8988T (cell line): ENCODE measurements around the gene ZNF530.

Experiments used
- DNase-seq: peaks from one replicate; pipeline ENCODE4 v3.0.0; 2011

The ZNF530 gene

GRCh38 chr19:57599761-57600383 lies at the start of gene ZNF530:
Gene ZNF530 (plus strand): TSS chr19:57599885. CDS start chr19:57604346, 4,461 bp downstream.
- peak; percentile 63 for DNase-seq

GRCh38 chr19:57552432-57552831 lies 47.3 kb upstream of the ZNF530 start:
- no peak for DNase-seq

GRCh38 chr19:57557659-57558058 lies 42.0 kb upstream of the ZNF530 start:
- no peak for DNase-seq

DNA sequence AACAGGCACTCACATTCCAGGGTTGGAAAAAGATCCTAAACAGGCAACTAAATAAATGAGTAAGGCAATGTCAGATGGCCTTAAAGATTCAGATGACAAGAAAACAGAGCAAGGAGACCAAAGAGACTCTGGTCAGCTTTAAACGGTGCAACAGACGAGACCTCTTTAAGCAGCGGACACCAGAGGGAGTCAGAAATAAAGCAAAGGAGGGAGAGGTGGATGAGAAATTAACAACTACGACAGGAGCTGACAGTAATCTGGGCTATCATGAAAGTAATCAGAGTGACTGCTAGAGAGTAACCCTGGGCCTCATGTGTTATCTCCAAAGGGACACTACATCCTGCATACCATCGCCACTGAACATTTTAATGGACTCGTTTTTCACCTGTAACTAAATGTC lies 41.2 kb upstream of the ZNF530 start:
- DNase-seq, result no peak

- DNase-seq, result no peak
Observed at GRCh38 chr19:57559008-57559403, 40.7 kb upstream of the ZNF530 start.

- peak; percentile 60 for DNase-seq
Observed at GRCh38 chr19:57559404-57560025, 40.2 kb upstream of the ZNF530 start, which contains the start of gene ZNF550. Gene ZNF550 (minus strand): TSS chr19:57559863. CDS start chr19:57559682, 181 bp downstream.

GRCh38 chr19:57560049-57560491 lies 39.6 kb upstream of the ZNF530 start:
- DNase-seq, result no peak

DNA sequence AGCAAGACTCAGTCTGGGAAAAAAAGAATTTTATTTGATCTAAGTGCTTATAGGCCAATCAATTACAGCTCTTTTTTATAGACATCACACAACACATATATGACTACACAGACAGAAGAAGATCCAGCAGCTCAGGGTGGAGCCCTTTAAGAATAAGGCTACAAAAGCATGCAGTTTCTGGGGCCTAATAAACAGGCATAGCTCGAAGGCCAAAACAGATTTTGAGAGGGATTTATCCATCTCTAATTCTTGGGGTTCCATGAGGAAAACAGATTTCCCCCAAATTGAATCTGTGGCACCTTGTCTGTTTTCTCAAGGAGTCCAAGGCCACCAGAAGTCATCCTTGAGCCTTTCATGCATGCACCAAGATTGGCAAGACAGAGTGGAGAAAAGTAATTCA lies 36.1 kb upstream of the ZNF530 start:
- DNase-seq, result no peak

- no peak for DNase-seq
Observed at GRCh38 chr19:57566396-57567265, 33.1 kb upstream of the ZNF530 start.

GRCh38 chr19:57570707-57571106 lies 29.0 kb upstream of the ZNF530 start:
- DNase-seq, result no peak

DNA sequence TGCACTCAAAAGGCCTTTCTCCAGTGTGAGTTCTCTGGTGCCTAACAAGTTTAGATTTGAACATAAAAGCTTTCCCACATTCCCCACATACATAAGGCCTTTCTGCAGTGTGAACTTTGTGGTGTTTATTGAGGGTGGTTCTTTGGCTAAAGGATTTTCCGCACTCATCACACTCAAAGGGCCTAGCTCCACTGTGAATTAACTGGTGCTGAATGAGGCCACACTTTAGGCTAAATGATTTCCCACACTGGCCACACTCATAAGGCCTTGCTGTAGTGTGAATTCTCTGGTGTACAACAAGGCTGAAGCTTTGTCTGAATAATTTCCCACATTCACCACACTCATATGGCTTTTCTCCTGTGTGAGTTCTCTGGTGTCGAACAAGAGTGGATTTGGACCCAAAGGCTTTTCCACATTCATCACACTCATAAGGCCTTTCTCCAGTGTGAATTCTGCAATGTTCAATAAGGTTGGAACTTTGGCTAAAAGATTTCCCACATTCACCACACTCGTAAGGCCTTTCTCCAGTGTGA lies 27.2 kb upstream of the ZNF530 start:
- no peak for DNase-seq

DNA sequence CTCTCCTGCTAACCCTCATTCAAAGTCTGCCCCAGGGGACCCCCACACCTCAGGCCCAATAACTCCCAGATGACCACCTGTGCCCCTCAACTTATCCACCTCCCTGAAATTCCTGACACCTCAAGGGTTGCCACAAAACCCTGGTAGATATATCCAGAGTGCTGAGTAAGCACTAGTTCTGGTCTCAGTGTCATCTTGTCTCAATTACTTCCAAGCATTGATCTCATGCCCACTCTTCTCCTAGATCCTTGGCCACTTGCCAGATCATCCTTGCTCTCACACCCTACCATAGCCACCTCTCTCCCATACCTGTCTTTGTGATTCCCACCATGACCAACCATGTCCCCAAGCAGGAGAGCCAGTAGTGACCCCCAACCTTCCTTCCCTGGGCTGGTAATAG lies 23.0 kb upstream of the ZNF530 start:
- DNase-seq, result no peak

- peak; percentile 86 for DNase-seq
Observed at GRCh38 chr19:57578487-57579205, 21.0 kb upstream of the ZNF530 start, which contains the start of gene ZNF416. Gene ZNF416 (minus strand): TSS chr19:57578911. CDS start chr19:57578704, 207 bp downstream.

GRCh38 chr19:57583104-57583520 lies 16.6 kb upstream of the ZNF530 start:
- DNase-seq, result no peak

DNA sequence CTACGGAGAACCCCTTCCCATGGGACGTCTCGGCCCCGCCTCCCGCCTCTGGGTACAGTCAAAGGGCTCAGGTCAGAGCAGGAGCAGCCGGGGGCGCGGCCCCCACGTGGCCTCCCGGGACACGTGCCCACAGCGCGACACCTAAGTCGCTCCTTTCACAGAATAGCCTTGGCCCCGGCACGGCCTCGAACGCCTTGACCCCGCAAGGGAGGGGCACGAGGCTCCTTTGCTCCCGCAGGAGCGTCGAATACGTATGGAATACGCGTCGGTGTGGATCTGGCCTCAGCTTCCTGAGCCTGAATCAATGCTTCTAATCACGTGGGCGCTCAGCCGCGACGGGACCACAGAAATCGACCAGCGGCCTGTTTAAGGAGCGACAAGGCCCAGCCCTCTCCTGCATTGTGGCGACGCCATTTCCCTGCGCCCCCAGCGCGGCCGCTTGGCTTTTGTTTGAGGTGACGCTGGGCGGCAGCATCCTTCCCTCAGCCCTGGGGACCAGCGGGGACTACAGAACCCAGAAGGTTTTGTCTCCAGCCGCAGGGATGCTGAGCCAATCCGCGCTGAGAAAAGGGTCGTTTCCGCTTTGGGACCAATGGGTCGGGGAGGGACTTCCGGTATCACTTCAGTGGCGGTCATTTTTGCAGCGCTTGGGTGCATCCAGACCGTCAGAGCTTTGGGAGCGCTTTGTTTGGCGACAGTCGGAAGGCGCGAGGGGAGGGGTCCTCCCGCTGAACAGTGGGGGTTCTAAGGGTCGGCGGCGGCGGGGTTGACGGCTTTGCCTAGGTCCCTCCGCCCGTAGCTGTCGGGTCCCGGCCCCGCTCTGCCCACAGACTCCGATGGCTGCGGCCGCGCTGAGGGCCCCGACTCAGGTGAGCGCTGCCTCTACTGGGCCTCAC lies 15.9 kb upstream of the ZNF530 start, which contains the start of gene ZIK1:
TSS of gene ZIK1 (plus strand) at position 625 of the 896 bp plus-strand sequence. CDS start at position 837, 212 bp downstream.
- no peak for DNase-seq

- DNase-seq, result peak; percentile 38
Observed at GRCh38 chr19:57587529-57587928, 12.2 kb upstream of the ZNF530 start.

- DNase-seq, result no peak
Observed at GRCh38 chr19:57599377-57599760, 316 bp upstream of the ZNF530 start.

GRCh38 chr19:57606931-57607330 lies 7.2 kb downstream of the ZNF530 start:
- no peak for DNase-seq

- DNase-seq, result no peak
Observed at GRCh38 chr19:57611113-57611512, 11.4 kb downstream of the ZNF530 start.

DNA sequence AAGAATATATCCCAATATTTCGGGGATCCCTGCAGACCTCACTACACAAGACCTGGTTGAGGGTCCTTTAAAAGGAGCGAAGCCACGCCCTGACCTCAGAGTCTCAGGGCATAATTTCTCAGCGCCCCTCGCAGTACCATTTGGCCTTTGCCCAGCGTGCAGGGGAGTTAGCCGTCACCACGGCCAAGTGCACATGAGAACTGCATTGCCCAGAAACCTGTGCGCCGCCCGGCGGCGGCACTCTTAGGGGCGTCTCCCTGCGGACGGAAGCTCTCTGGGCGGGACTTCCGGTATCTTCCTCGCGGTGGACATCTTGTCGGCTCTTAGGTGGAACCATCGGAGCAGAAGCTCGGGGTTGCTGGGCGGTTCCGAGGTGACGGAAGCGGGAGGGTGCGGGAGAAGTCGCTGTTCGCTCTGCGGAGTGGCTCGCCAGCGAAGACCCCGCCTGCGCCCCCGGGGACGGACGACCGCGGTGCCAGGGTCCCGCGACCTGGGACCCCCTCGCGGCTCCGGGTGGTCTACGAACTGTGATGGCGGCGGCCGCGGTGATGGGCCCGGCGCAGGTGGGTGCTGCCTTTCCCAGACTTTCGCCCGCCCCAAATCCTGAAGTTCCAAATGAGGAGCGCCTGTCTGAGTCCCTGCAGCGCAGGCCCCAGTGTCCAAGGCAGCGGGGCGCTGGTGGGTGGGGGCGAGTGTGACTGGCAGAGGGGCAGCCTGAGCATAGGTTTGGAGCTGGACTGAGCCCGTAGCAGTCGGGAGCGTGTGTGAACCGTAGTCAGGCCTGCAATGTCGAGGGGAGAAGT lies 14.5 kb downstream of the ZNF530 start, which contains the start of gene ZNF134:
TSS of gene ZNF134 (plus strand) at position 302 of the 803 bp plus-strand sequence. CDS start 5,227 bp downstream, outside the sequence.
- peak; percentile 75 for DNase-seq
